Cardiac septum (tissue), 1 donor: ENCODE measurements around the gene CYP2U1. TPM values are rescaled to one million over a fixed set of nuclear protein-coding genes. Genes with fewer than 3 reads are reported as not detected.
"Not testable (repeated sequence)": the region's sequence is repeated elsewhere in the genome, so short reads cannot be mapped to it uniquely, and the experiment has no call there.

Experiments
- DNase-seq: peaks from one replicate; pipeline ENCODE4 v3.0.0-alpha.2; 2020; ENCODE audit warnings: low spot score
- intact Hi-C: fragments of 100-400 bp; cut with DNase I; formaldehyde crosslinking; loops from one replicate; pipeline ENCODE4 v1.14.0; 2022
- long read RNA-seq: library from polyadenylated mRNA; unstranded; transcript quantifications from one replicate; pipeline ENCODE4 v2.0.0, GENCODE V29; 2021
- total RNA-seq: library from RNA; stranded (reverse); fragmentation: NEBNext Ultra II Directional; extraction: Animal tissue kit (Norgen Biotek cat#: 25700); gene quantifications from one replicate; pipeline ENCODE4 v1.2.1, GENCODE V29; 2021
- donor health status: DM: no; HTN: no; CAD: no.

CYP2U1 gene
- 10.8 TPM for total RNA-seq
- long read RNA-seq, full-length matches to known transcripts: 18 of 25 reads
- long read RNA-seq, partial matches to known transcripts: 0 of 25 reads
- long read RNA-seq, other reads (novel, unspliced or antisense): 7 of 25 reads

GRCh38 chr4:107930821-107931774 lies at the start of gene CYP2U1:
CYP2U1 (plus strand) TSS chr4:107931549; CDS start chr4:107931644, 95 bp downstream.
- peak; percentile 94 for DNase-seq
- intact Hi-C loops: loop anchor here (2.0 kb wide), 1 partner anchor 58 kb away; the partner anchor contains the start of gene HADH

- DNase-seq: no peak
- intact Hi-C loops: no loop called here
These were observed 45.5 kb upstream of the CYP2U1 start for GRCh38 chr4:107885865-107886264.

GRCh38 chr4:107888237-107888636 lies 43.1 kb upstream of the CYP2U1 start:
- intact Hi-C loops: no loop called here
- no peak for DNase-seq

GRCh38 chr4:107890779-107891178 lies 40.6 kb upstream of the CYP2U1 start:
- no peak for DNase-seq
- intact Hi-C loops: no loop called here

GRCh38 chr4:107891299-107891698 lies 40.0 kb upstream of the CYP2U1 start:
- intact Hi-C loops: no loop called here
- no peak for DNase-seq

GRCh38 chr4:107893171-107894137 lies 37.9 kb upstream of the CYP2U1 start:
- DNase-seq: no peak
- intact Hi-C loops: no loop called here

- DNase-seq: no peak
- intact Hi-C loops: no loop called here
These were observed 37.2 kb upstream of the CYP2U1 start for GRCh38 chr4:107894138-107894603.

GRCh38 chr4:107896158-107896645 lies 35.1 kb upstream of the CYP2U1 start:
- DNase-seq: no peak
- intact Hi-C loops: loop anchor here (5.0 kb wide), 1 partner anchor 44 kb away; no protein-coding TSS in a partner anchor

GRCh38 chr4:107896646-107897045 lies 34.7 kb upstream of the CYP2U1 start:
- intact Hi-C loops: loop anchor here (5.0 kb wide), 1 partner anchor 44 kb away; no protein-coding TSS in a partner anchor
- DNase-seq: no peak

GRCh38 chr4:107897823-107898222 lies 33.5 kb upstream of the CYP2U1 start:
- intact Hi-C loops: loop anchor here (5.0 kb wide), 1 partner anchor 46 kb away; no protein-coding TSS in a partner anchor
- DNase-seq: no peak

GRCh38 chr4:107900067-107900466 lies 31.3 kb upstream of the CYP2U1 start:
- no peak for DNase-seq
- intact Hi-C loops: loop anchor here (5.0 kb wide), 1 partner anchor 78 kb away; the partner anchor contains the start of gene SGMS2

GRCh38 chr4:107900508-107900907 lies 30.8 kb upstream of the CYP2U1 start:
- intact Hi-C loops: loop anchor here (5.0 kb wide), 1 partner anchor 78 kb away; the partner anchor contains the start of gene SGMS2
- no peak for DNase-seq

- DNase-seq: no peak
- intact Hi-C loops: loop anchor here (5.0 kb wide), 1 partner anchor 79 kb away; the partner anchor contains the start of gene SGMS2
These were observed 30.0 kb upstream of the CYP2U1 start for GRCh38 chr4:107901213-107901934.

- DNase-seq: no peak
- intact Hi-C loops: loop anchor here (5.0 kb wide), 1 partner anchor 80 kb away; the partner anchor contains the start of gene SGMS2
These were observed 28.6 kb upstream of the CYP2U1 start for GRCh38 chr4:107902715-107903114.

- intact Hi-C loops, DNase-seq: not testable (repeated sequence)
These were observed 26.3 kb upstream of the CYP2U1 start for GRCh38 chr4:107905082-107905481.

GRCh38 chr4:107906458-107907100 lies 24.8 kb upstream of the CYP2U1 start:
- DNase-seq: no peak
- intact Hi-C loops: no loop called here

GRCh38 chr4:107908377-107908776 lies 23.0 kb upstream of the CYP2U1 start:
- intact Hi-C loops: no loop called here

More at GRCh38 chr4:107908377-107908776, 23.0 kb upstream of the CYP2U1 start:
- DNase-seq: no peak
